PFSK-1 (cell line): ENCODE data around the gene NLRC3.

Source experiments
- POLR2AphosphoS5 ChIP-seq: IDR thresholded peaks from 2 replicates; pipeline ENCODE4 v1.6.1; 2012; ENCODE audit warnings: low read depth, mild to moderate bottlenecking, control low read depth, low read length, moderate library complexity
- SIN3A ChIP-seq: IDR thresholded peaks from 2 replicates; pipeline ENCODE4 v1.6.1; 2012; ENCODE audit warnings: mild to moderate bottlenecking, low read length, moderate library complexity, borderline replicate concordance; ENCODE audit not compliant: insufficient read depth

DNA sequence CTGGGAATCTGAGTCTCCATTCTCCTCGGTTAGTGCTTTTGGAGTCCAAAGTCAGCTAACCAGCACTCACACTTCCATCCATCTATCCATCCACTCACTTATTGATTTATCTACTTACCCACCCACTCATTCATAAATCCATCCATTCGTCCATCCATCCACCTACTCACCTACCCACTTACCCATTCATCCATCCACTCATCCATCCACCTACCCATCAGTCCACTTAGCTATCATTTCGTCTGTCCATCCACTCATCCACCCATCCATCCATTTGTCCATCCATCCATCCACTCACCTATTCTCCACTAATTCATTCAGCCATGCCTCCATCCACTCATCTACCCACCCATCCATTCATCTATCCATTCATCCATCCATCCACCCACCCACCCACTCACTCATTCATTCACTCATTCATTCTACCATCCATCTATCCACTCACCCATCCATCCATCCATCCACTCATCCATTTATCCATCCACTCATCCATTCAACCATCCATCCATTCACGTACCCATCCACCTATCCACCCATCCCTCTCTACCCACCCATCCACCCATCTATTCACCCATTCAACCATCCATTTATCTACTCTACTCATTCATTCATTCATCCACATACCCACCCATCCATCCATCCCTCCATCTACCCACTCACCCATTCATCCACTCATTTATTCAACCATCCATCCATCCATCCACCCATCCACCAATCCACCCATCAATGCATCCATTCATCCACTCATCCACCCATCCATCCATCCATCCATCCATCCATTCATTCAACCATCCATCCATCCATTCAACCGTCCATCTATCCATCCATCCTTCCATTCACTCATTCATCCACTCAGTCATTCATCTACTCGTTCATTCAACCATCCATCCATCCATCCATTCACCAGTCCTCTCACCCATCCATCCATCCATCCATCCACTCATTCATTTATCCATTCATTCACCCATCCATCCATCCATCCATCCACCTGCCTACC is 26.1 kb downstream of the NLRC3 start:
- TF ChIP-seq SIN3A (no peak), POLR2AphosphoS5 (no peak)
